Stimulated activated CD4-positive, alpha-beta T cell treated with anti-CD3 and anti-CD28 coated beads, Interleukin-4, amount 100 ng/mL, for 4 hours (primary cell): ENCODE data around the gene TMUB2.
"Not testable (repeated sequence)": the region's sequence is repeated elsewhere in the genome, so short reads cannot be mapped to it uniquely, and the experiment has no call there.

Experiments
- DNase-seq, 2 experiments: peaks; one replicate each; pipeline ENCODE4 v3.0.0-alpha.2; 2020

Gene TMUB2

DNA sequence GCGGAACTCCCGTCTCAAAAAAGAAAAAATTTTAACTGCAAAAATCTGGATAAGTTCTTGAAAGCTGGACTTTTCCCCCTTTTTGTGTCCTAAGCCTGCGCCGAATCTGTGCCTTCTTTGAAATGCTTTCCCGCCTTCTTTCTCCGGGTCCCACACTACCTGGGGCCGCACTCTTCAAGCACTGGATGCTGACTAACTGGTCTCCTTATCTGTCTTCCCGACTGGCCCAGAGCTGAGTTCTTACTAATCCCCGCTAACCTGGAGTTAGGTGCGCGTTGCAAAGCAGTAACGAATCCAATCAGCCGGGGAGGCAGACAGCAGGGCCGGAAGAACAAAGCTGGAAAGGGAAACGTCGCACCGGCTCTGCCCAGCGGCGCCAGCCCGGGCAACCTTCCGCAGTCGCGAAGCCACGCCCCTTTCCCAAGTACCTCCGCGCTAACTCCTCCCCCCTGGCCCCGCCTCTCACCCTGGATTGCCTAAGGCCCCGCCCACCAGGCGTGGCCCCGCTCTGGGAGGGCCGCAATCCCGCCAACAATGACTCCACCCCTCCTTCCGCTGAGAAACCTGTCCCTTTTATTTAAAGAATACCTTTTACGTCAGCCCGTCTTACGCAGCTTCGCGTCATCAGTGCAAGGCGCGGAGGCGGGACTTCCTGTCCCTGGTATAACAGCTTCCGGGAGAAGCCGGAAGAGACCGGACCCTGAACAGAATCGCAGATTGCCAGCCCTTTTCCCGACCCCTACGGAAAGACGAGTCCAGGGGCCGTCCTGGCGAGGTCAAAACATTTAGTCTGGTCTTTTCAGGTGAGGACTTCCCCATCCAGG lies at the start of gene TMUB2:
Gene TMUB2, plus strand, starts transcription at position 666 of the 824 bp plus-strand sequence. CDS start 737 bp downstream, outside the sequence.
- peak; percentile 99 to 100 for DNase-seq

GRCh38 chr17:44137891-44138709 lies 48.7 kb upstream of the TMUB2 start:
- peak; percentile 64 to 88 for DNase-seq

DNA sequence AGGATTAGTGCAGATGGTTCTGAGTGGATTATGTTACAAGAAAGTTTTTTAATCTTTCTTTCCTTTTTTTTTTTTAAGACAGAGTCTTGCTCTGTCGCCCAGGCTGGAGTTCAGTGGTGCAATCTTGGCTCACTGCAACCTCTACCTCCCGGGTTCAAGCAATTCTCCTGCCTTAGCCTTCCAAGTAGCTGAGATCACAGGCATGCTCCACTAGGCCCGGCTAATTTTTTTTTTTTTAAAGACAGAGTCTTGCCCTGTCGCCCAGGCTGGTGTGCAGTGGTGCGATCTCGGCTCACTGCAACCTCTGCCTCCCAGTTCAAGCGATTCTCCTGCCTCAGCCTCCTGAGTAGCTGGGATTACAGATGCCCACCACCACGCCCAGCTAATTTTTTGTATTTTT lies 42.9 kb upstream of the TMUB2 start:
- not testable (repeated sequence) for DNase-seq

- DNase-seq, result no peak
Measured at GRCh38 chr17:44144966-44145739, 41.6 kb upstream of the TMUB2 start.

DNA sequence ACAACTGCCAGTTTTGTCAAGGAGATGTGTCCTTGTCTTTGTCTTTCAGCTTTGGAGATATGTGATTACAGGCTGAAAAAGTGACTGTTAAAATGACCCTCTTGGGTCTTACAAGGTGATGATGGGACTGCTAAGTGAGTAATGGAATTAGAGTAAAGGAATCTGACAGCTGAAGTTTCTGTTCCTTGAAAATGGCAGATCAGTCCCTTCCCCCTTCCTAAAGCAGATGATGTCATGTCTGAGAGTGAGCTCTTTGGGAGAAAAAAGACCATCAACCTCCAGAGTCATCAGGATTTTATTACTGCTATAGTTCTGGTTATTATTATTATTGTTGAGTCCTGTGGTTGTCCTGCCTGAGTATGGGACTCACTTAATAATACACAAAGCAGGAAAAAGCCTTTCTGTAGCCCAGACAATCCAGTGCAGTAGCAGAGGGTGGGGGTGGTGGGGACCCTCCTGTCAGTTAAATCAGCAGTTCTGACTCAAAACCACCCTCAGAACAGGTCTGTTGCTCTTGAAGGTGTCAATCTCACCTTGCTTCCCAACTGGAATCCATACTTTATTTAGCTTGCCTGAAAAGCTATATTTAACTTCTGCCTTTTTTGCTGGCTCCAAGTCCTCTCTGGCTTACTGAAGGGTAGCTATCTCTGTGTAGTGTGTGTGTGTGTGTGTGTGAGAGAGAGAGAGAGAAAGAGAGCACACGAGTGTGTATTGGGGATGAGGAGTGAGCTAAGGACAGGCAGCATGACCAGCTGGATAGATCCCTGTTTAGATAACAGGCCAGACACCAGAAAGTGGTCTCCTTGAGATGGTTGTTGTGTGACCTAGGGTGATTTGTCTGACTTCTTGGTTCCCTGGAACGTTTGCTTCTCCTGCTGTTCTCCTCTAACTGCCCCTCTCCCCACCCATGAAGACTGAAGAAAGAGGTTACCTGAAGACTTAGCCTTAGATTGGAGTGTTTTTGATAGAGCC lies 40.1 kb upstream of the TMUB2 start:
- DNase-seq, result no peak

DNA sequence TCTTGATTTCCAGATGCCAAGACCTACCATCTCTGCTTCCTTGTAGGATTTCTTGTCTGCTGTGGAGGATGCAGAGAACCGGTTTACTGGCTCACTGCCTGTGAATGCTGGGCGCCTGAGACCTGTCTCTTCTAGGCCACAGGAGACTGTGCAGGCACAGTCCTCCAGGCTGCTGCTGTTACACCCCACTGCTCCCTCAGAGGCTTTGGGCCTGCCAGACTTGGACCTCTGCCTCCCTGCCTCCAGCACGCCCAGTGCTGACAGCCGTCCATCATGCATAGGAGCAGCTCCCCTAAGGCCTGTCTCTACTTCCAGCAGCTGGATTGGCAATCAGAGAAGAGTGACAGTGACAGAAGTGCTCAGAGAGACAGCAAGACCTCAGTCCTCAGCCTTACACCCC lies 39.0 kb upstream of the TMUB2 start:
- DNase-seq, result no peak

GRCh38 chr17:44149066-44149465 lies 37.7 kb upstream of the TMUB2 start:
- not testable (repeated sequence) for DNase-seq

DNA sequence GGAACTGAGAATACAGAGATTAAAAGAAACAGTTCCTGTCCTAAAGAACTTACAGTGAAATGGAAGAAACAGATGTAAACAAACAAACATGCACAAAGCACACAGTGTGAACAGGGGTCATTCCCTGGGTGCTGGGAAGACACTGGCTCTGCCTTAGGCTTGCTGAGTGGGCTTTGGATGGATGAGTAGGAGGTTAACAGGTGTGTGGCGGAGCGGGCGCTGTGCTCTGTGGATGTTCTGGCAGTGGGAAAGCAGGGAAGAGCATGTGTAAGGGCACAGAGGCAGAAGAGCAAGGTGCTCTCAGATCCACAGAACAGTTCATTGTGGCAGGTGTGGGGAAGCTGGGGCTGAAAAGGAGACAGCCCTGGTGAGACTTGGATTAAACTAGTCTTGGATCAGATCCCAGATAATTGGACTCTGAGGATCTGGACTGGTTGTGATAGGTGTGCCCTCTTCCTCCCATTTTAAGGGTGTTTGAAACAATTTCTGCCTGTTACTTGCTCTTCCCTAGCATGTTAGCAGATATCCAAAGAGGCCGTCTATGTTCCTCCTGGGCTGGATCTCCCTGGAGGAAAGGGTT lies 36.9 kb upstream of the TMUB2 start:
- no peak for DNase-seq

DNA sequence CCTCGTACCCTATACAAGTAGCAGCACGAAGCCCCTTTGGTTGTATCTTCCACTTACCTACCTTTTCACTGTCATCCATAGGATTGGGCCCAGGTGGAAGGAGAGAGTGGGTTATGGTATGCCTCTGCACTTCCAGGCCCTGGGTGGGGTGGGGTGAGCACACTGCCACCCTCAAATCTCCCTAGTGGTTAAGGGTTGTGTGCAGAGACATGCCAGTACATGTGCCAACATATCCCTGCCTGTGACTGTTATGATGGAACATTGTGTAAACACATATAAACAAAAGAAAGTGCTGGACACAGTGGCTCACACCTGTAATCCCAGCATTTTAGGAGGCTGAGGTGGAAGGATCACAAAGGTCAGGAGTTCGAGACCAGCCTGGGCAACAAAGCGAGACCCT lies 33.9 kb upstream of the TMUB2 start:
- DNase-seq, result no peak

DNA sequence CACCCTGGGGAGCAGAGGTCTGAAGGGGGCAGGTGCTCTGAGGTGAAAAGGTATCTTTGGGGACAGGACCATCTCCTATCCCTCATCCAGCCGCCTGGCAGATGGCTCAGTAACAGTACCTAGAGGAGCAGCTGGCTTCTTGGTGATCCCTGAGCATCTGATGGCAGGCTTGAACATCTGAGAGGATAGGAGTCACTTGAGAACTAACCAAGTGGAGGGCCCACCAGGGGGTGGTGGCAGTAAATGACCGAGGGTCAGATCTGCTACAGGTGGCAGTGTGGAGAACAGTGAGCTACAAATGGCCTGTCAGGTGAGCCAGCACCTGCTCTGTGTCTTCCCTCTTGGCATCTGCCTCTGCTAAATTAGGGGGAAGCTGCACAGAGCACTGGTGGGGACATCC lies 31.3 kb upstream of the TMUB2 start:
- DNase-seq, result no peak

GRCh38 chr17:44159519-44160210 lies 27.1 kb upstream of the TMUB2 start:
- peak in 1 of 2 experiments; percentile 28 for DNase-seq

- DNase-seq, result no peak
Measured at GRCh38 chr17:44164476-44164875, 22.3 kb upstream of the TMUB2 start.

- no peak for DNase-seq
Measured at GRCh38 chr17:44167181-44167861, 19.5 kb upstream of the TMUB2 start.

- no peak for DNase-seq
Measured at GRCh38 chr17:44170135-44170498, 16.7 kb upstream of the TMUB2 start.

DNA sequence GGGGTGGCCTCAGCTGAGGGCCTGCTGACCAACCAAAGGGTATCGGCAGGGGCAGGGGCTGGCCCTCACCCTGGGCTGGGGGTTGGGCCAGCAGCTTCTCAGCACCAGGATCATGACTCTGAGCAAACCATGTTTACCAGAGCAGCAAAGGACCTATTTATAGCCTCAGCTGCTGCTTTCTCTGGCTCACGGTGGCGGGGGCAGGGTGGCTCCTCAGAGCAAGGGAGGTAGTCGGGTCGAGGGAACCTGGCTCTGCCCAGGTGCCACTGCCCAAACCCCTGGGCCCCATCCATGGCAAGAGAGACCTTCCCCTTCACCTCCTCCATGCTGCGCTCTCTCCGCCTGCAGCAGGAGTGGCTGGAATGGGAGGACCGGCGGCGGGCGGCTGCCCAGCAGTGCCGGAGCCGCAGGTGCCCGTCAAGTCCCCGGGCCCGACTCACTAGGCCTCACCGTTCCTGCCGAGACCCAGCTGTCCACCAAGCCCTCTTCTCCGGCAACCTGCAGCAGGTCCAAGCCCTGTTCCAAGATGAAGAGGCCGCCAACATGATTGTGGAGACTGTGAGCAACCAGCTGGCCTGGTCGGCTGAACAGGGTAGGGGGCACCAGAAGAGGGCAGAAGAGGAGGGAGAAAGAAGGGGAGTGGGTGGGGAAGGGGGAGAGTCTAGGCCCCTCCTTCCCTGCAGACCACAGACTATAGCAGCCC lies 16.1 kb upstream of the TMUB2 start, which contains the start of gene ASB16:
Gene ASB16, plus strand, starts transcription at position 206 of the 703 bp plus-strand sequence. Its CDS starts 86 bp downstream, at position 292.
- no peak for DNase-seq

GRCh38 chr17:44171931-44172455 lies 14.8 kb upstream of the TMUB2 start:
- no peak for DNase-seq

GRCh38 chr17:44174427-44174826 lies 12.3 kb upstream of the TMUB2 start:
- DNase-seq, result no peak

DNA sequence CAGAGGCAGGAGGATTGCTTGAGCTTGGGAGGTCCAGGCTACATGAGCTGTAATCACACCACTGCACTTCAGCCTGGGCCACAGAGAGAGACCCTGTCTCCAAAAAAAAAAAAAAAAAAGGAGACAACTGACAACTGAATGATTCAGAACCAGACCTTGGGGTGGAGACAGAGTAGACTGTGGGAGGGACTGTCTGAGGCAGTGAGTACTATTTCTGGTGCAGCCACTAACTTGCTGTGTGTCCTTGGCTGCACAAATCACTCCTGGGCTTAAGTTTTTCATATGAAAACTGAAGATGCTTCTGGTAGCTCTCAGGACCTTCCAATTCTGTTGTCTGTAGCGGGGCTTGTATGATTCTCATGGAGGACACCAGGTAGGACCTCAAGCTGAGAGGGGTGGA lies 10.5 kb upstream of the TMUB2 start:
- no peak for DNase-seq
